Stimulated activated CD8-positive, alpha-beta memory T cell treated with anti-CD3 and anti-CD28 coated beads, Interleukin-15, amount 100 ng/mL, for 1 hour (primary cell): ENCODE data around the gene TMSB4Y.

Source experiments
- DNase-seq: peaks from one replicate; pipeline ENCODE4 v3.0.0-alpha.2; 2020; ENCODE audit warnings: low read depth

The TMSB4Y gene

GRCh38 chrY:13703568-13703968 lies at the start of gene TMSB4Y:
Gene TMSB4Y, plus strand, starts transcription at chrY:13703899.
- peak; percentile 24 for DNase-seq

- no peak for DNase-seq
Observed at GRCh38 chrY:13664162-13664561, 39.5 kb upstream of the TMSB4Y start.

DNA sequence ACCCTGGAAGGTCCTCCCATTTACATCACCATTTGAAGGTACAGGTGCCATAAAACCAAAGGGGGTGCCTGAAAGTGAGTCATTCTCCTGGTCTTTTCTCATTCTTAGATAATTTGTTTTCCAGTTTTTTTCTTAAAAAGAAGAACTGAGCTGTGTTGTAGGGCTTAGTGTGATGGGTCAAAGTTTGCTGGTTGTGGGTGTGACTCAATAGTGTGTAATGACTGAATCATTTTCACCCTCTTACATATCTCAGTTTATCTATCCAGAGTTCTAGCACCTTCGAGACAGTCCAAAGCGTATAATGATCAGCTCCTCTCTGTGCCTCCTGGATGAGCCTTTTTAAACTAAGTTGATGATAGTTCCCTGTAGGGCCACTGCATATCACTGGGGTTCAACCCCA lies 32.6 kb upstream of the TMSB4Y start:
- DNase-seq = no peak

- no peak for DNase-seq
Observed at GRCh38 chrY:13702276-13702675, 1.4 kb upstream of the TMSB4Y start.

DNA sequence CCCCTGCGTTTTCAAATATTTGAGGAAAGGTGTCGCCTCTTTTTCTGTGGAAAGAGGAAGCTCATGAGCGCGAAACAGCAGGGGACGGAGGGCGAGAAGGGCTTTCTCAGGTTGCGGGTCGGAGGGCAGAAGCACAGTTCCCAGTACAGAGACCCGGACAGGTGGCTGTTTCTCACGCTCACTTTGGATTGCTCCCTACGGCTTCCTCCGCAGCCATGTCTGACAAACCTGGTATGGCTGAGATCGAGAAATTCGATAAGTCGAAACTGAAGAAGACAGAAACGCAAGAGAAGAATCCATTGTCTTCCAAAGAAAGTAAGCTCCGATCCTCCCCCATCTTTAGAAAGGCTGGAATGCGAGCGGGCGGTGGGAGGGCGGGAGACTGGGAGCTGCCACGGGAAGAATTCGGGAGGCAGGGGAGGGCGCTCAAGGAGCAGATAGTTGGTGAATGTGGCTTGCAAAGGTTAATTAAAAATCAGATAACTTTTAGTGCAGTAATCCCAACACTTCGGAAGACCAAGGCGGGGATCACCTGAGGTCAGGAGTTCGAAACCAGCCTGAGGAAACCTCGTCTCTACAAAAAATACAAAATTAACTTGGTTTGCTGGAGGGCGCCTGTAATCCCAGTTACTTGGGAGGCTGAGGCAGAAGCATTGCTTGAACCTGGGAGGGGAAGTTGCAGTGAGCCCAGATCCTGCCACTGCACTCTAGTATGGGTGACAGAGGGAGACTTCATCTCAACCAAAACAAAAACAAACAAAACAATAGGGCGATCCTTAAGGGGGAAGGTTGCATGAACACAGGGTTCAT lies 627 bp downstream of the TMSB4Y start:
- DNase-seq = no peak

DNA sequence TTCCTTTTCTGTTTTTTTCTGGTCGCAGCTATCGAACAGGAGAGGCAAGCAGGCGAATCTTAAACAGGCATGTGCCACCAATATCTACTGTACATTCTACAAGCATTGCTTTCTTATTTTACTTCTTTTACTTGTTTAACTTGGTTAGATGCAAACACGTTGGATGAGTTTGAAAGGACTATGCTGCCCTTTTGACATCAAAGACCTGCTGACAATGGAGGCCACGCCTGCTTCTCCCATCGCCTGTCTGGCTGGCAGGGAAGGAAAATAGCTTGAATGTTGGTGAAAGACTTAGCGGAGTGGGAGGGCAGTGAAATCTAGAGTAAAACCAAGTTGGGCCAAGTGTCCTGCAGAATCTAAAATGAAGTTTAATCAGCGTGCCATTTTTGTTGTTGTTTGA lies 1.5 kb downstream of the TMSB4Y start:
- no peak for DNase-seq

DNA sequence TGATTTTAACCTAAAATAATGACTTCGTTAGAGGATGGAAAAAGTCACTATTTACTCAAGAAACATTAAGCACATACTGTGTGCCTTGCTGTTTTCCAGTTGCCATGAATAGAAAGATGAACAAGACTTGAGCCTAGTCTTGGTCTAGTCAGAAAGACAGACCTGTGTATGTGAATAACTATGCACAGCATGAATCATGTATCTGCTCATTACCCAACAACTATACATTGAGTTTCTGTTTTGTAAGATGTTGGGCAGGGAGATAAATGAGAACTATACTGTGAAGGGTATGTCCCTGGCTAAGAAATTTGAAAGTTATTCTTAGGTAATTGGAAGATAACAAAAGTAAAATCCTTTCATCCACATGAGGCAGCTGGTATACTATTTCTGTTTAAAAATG lies 4.3 kb downstream of the TMSB4Y start:
- DNase-seq = no peak

DNA sequence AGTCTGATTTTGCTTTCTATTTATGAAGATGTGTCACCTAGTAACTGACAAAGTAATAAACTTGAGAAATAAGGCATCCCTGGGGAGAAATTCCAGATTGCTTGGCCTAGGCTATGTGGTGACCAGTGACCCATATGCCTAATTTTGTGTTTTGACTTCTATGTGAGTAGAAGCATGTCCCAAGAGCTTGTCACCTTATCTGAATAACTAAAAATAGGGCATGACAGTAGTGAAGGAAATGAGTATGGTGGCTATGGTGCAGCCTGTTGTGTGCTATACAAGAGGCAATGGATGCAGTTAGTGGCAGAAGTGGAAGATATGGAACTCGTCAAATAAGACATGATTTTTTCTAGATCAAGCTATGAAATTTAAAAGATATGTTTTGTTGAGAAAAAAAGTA lies 15.3 kb downstream of the TMSB4Y start:
- DNase-seq = no peak

GRCh38 chrY:13729517-13729916 lies 25.8 kb downstream of the TMSB4Y start:
- no peak for DNase-seq

DNA sequence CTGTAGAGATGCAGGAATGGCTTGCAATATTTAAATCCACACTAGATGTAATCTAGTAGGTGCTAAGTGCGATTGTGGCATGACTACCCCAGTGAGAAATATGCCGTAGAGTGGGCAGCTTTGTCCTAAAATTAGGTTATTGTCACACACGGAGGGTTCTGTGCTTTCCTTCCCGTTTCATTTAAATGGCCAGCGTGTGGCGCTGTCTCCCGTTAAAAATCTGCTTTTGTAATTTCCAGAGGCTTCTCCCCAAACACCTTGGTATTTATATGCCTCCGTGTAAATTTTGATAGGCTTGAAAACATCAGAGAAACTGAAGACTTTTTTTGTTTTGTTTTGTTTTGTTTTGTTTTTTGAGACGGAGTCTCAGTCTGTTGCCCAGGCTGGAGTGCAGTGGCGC lies 34.9 kb downstream of the TMSB4Y start:
- DNase-seq = no peak

DNA sequence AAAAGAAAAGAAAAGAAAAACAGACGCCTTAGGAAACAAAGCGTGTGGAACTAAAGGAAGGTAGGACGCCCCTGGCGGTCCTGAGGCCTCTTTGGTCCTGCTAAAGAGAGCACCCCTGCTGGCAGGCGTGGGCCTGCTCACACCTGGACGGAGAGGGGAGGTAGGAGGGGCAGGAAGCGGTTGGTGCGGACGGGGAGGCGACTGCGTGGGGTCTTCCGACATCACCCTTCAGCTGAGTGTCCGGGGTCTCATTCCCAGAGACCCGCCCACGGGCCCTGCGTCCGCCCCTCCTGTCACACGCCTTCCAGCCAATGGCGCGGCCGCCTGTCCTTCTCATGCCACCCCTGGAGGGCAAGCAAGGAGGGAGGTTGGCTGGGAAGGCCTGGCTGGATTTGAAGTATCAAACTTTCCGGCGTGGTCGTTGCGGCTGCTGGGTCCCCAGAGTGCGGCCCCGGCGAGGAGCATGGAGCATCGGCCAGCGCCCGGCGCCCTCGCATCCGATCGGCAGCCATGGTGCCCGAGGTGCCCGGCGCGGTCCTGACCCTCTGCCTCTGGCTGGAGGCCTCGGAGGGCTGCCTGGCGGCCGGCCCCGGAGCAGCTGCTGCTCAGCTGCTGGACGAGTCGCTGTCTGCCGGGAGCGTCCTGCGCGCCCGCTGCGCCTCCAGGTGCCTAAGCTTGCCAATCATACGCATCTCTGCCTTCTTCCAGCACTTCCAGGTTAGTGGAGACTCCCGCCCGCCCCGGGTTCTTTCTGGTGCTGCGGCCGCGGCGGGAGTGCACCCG lies 47.8 kb downstream of the TMSB4Y start:
- no peak for DNase-seq

- DNase-seq = no peak
Observed at GRCh38 chrY:13754661-13755060, 51.0 kb downstream of the TMSB4Y start.
